ENCODE data around the gene NCL. TPM values are rescaled to one million over a fixed set of nuclear protein-coding genes. Genes with fewer than 3 reads are reported as not detected.

Gene NCL
- total RNA-seq, 2 donors from 2014 or later, result 774 to 785 TPM

DNA sequence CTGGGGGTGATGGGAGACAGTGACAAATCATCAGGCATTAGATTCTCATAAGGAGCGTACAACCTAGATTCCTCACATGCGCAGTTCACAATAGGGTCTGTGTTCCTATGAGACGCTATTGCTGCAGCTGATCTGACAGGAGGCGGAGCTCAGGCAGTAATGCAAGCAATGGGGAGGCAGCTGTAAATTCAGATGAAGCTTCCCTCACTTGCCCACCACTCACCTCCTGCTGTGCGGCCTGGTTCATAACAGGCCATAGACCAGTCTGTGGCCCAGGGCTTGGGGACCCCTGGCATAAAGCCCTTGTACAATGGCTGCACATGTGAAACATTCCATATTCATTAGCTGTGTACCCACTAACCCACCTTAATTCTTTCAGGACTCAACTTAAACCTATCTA is 47.9 kb upstream of the NCL start:
- Mint-ChIP-seq H3K9me3 (no peaks in the 10 kb centered on the region), H3K27ac (no peak overlapping the region), H3K36me3 (ENCODE audit: low read depth) (peaks cover 2% of the 10 kb centered on the region), H3K4me1 (peaks cover 4% of the 10 kb centered on the region), H3K4me3 (no peak overlapping the region), H3K27me3 (ENCODE audit: insufficient read depth) (peaks cover 5% of the 10 kb centered on the region)
- H3K9ac ChIP-seq (ENCODE audit: extremely low read depth, low read length, poor library complexity, severe bottlenecking), result no peak overlapping the region
- 71 to 88% methylated on average over 5 of the region's 5 CpGs for WGBS, 2 experiments (ENCODE audit: insufficient coverage in 1 of 2, insufficient read length in 1 of 2)
- no peak for TF ChIP-seq CTCF (conservative IDR thresholded peaks at IDR 0.05)
- no peak for DNase-seq
- H3K4me3 ChIP-seq (ENCODE audit: low read length), result no peak overlapping the region
- H3K4me1 ChIP-seq (ENCODE audit: control insufficient read depth, insufficient read depth, low read length), result no peaks in the 10 kb centered on the region
- H3K27ac ChIP-seq (ENCODE audit: low read depth, low read length), result no peak overlapping the region
- no peaks in the 10 kb centered on the region for H3K9me3 ChIP-seq (ENCODE audit: control insufficient read depth, low read length)
- H3K36me3 ChIP-seq (ENCODE audit: control insufficient read depth, insufficient read depth, low read length), result no peaks in the 10 kb centered on the region
- no peaks in the 10 kb centered on the region for H3K27me3 ChIP-seq (ENCODE audit: control insufficient read depth, insufficient read depth, low read length, poor library complexity, severe bottlenecking)

DNA sequence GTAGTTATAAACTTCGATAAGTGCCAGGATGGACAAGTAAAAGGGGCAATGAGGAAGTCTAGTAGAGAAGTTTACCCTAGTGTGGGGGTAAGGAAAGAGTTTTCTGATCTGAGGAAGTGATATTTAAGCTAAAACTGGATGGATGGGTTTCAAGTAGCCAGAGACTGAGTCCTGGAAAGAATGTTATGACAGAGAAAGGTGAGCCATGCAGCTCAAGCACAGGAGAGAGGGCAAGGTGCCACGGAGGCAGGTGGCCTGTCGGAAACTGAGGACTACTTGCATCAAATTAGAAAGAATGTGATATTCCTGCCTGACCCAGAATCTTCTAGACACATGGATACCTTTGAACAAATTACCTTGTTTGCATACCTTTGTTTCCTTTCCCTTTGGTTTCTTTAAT is 39.5 kb upstream of the NCL start:
- no peaks in the 10 kb centered on the region for H3K27me3 Mint-ChIP-seq (ENCODE audit: insufficient read depth)
- Histone ChIP-seq H3K9me3 (ENCODE audit: control insufficient read depth, low read length) (no peaks in the 10 kb centered on the region), H3K4me1 (ENCODE audit: control insufficient read depth, insufficient read depth, low read length) (no peaks in the 10 kb centered on the region), H3K27me3 (ENCODE audit: control insufficient read depth, insufficient read depth, low read length, poor library complexity, severe bottlenecking) (no peaks in the 10 kb centered on the region), H3K9ac (ENCODE audit: extremely low read depth, low read length, poor library complexity, severe bottlenecking) (no peak overlapping the region), H3K4me3 (ENCODE audit: low read length) (no peak overlapping the region), H3K27ac (ENCODE audit: low read depth, low read length) (no peak overlapping the region), H3K36me3 (ENCODE audit: control insufficient read depth, insufficient read depth, low read length) (no peaks in the 10 kb centered on the region)
- no peak for TF ChIP-seq CTCF (conservative IDR thresholded peaks at IDR 0.05)
- no peaks in the 10 kb centered on the region for H3K9me3 Mint-ChIP-seq
- no peak overlapping the region for H3K4me3 Mint-ChIP-seq
- no peaks in the 10 kb centered on the region for H3K4me1 Mint-ChIP-seq
- no peak overlapping the region for H3K27ac Mint-ChIP-seq
- DNase-seq, result no peak
- H3K36me3 Mint-ChIP-seq (ENCODE audit: low read depth), result peaks cover 14% of the 10 kb centered on the region
- WGBS, 2 experiments (ENCODE audit: insufficient coverage in 1 of 2, insufficient read length in 1 of 2), result 92 to 100% methylated on average over 3 of the region's 3 CpGs

DNA sequence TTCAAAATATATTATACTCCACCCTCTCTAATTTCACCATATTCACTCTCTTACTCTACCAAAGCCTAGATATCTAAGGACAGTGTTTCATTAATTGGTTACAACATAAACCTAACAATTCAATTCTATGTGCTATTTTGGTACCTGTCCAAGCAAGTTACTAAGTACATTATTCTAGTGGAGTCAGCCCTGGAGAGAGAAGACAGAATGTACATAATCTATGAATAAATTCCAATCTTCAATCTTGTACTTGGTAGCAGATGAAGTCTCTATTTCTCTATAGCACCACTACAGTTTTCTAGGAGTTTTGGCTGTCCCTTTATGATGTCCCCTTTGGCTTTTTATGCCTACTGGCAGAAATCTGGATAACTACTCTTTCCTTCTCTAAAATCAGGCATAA is 38.3 kb upstream of the NCL start:
- H3K36me3 ChIP-seq (ENCODE audit: control insufficient read depth, insufficient read depth, low read length), result no peaks in the 10 kb centered on the region
- no peak overlapping the region for H3K9ac ChIP-seq (ENCODE audit: extremely low read depth, low read length, poor library complexity, severe bottlenecking)
- no peak overlapping the region for H3K4me3 Mint-ChIP-seq
- no peak overlapping the region for H3K4me3 ChIP-seq (ENCODE audit: low read length)
- no peaks in the 10 kb centered on the region for H3K27me3 ChIP-seq (ENCODE audit: control insufficient read depth, insufficient read depth, low read length, poor library complexity, severe bottlenecking)
- H3K9me3 Mint-ChIP-seq, result no peaks in the 10 kb centered on the region
- H3K4me1 Mint-ChIP-seq, result no peaks in the 10 kb centered on the region
- no peaks in the 10 kb centered on the region for H3K9me3 ChIP-seq (ENCODE audit: control insufficient read depth, low read length)
- no peaks in the 10 kb centered on the region for H3K4me1 ChIP-seq (ENCODE audit: control insufficient read depth, insufficient read depth, low read length)
- TF ChIP-seq CTCF (conservative IDR thresholded peaks at IDR 0.05), result no peak
- H3K27me3 Mint-ChIP-seq (ENCODE audit: insufficient read depth), result no peaks in the 10 kb centered on the region
- no peak overlapping the region for H3K27ac Mint-ChIP-seq
- no peak for DNase-seq
- peaks cover 14% of the 10 kb centered on the region for H3K36me3 Mint-ChIP-seq (ENCODE audit: low read depth)
- no peak overlapping the region for H3K27ac ChIP-seq (ENCODE audit: low read depth, low read length)

All from endodermal cell (in vitro differentiated cells).